ENCODE measurements around the gene NRM. TPM values are rescaled to one million over a fixed set of nuclear protein-coding genes. Genes with fewer than 3 reads are reported as not detected.
A peak's percentile ranks its signal among the peaks of the same experiment; 100 is the strongest.

Gene NRM
- total and polyA plus RNA-seq, 2 of the 13 experiments (the other 11 are each of a cell fraction or from before 2014, with no cell fraction given), result 12.5 to 16.0 TPM

DNA sequence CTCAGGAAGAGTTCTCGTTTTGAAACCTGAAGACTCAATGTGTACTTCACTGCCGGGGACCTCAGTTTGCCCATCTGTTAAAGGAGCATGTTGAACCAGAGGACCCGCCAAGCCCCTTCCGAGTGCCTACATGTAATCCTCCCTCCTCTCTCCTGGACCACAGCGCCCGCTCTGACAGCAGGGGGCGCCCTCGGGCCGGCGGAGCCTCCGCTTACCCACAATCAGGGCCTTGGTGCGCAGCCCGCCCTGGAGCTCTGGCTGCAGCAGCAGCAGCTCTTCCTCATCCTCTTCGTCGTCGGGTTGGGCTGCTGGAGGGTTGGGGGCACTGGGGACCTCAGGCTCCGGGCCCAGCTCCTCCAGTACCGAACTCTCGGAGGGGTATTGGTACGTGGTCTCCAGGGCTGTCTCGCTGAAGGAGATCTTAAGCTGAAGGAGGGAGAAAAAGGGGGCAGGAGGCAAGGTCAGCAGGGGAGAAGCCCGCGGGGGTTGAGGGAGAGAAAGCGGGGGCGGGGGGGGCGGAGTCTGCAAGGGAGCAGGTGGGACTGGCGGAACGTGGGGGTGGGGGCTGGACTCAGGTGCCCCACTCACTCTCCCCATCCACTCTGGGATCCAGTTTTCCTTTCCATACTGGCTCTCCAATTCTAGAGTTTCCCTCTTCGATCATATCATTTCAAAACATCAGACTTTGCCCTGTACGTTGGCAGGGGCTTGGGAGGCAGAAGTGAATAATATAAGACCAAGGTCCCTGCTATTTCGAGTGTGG, 11.6 kb downstream of the NRM start (continued):
- TF ChIP-seq THYN1 (CRISPR knock-in tag; IDR thresholded peaks at IDR 0.05; ENCODE audit: borderline replicate concordance, low read depth) (0 out of 2 replicates have a peak, but pooled peaks have one; percentile 77), KLF16 (CRISPR knock-in tag; IDR thresholded peaks at IDR 0.05) (peak in 1 of 2 experiments; percentile 89; a peak in 1 of 4 replicates), GABPB1 (CRISPR knock-in tag; IDR thresholded peaks at IDR 0.05) (peak; percentile 77), FOXA3 (CRISPR knock-in tag; IDR thresholded peaks at IDR 0.05) (peak; percentile 45; the same call in 1 of the 2 replicates), MIXL1 (CRISPR knock-in tag; IDR thresholded peaks at IDR 0.05) (peak; percentile 91), ZNF674 (CRISPR knock-in tag; IDR thresholded peaks at IDR 0.05; ENCODE audit: low read depth) (no peak), SP4 (CRISPR knock-in tag; IDR thresholded peaks at IDR 0.05) (peak; percentile 65; the same call in 1 of the 2 replicates), XRCC5 (optimal IDR thresholded peaks at IDR 0.05; ENCODE audit: low read length) (peak; percentile 95), TEAD3 (CRISPR knock-in tag; optimal IDR thresholded peaks at IDR 0.05; ENCODE audit: borderline replicate concordance) (peak; percentile 55), ZFP36 (IDR thresholded peaks at IDR 0.05; ENCODE audit: borderline replicate concordance, low read depth, low read length, partially characterized antibody) (peak; percentile 30), ZNF274 (CRISPR knock-in tag; IDR thresholded peaks at IDR 0.05) (0 out of 2 replicates have a peak, but pooled peaks have one; percentile 34)
- TF ChIP-seq, protein P1, sequence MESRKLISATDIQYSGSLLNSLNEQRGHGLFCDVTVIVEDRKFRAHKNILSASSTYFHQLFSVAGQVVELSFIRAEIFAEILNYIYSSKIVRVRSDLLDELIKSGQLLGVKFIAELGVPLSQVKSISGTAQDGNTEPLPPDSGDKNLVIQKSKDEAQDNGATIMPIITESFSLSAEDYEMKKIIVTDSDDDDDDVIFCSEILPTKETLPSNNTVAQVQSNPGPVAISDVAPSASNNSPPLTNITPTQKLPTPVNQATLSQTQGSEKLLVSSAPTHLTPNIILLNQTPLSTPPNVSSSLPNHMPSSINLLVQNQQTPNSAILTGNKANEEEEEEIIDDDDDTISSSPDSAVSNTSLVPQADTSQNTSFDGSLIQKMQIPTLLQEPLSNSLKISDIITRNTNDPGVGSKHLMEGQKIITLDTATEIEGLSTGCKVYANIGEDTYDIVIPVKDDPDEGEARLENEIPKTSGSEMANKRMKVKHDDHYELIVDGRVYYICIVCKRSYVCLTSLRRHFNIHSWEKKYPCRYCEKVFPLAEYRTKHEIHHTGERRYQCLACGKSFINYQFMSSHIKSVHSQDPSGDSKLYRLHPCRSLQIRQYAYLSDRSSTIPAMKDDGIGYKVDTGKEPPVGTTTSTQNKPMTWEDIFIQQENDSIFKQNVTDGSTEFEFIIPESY (CRISPR knock-in tag; IDR thresholded peaks at IDR 0.05), result peak; percentile 96
- TF ChIP-seq, protein P2, sequence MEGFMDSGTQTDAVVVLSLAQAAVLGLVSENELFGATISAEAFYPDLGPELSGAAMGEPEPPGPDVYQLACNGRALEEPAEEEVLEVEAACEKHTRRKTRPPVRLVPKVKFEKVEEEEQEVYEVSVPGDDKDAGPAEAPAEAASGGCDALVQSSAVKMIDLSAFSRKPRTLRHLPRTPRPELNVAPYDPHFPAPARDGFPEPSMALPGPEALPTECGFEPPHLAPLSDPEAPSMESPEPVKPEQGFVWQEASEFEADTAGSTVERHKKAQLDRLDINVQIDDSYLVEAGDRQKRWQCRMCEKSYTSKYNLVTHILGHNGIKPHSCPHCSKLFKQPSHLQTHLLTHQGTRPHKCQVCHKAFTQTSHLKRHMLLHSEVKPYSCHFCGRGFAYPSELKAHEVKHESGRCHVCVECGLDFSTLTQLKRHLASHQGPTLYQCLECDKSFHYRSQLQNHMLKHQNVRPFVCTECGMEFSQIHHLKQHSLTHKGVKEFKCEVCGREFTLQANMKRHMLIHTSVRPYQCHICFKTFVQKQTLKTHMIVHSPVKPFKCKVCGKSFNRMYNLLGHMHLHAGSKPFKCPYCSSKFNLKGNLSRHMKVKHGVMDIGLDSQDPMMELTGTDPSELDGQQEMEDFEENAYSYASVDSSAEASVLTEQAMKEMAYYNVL (CRISPR knock-in tag; IDR thresholded peaks at IDR 0.05; ENCODE audit: borderline replicate concordance), result peak; percentile 81
- TF ChIP-seq, protein P3, sequence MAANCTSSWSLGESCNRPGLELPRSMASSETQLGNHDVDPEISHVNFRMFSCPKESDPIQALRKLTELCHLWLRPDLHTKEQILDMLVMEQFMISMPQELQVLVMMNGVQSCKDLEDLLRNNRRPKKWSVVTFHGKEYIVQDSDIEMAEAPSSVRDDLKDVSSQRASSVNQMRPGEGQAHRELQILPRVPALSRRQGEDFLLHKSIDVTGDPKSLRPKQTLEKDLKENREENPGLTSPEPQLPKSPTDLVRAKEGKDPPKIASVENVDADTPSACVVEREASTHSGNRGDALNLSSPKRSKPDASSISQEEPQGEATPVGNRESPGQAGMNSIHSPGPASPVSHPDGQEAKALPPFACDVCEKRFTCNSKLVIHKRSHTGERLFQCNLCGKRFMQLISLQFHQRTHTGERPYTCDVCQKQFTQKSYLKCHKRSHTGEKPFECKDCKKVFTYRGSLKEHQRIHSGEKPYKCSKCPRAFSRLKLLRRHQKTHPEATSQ (CRISPR knock-in tag; IDR thresholded peaks at IDR 0.05; ENCODE audit: borderline replicate concordance), result peak; percentile 71; the same call in 1 of the 2 replicates
- TF ChIP-seq, protein P4, sequence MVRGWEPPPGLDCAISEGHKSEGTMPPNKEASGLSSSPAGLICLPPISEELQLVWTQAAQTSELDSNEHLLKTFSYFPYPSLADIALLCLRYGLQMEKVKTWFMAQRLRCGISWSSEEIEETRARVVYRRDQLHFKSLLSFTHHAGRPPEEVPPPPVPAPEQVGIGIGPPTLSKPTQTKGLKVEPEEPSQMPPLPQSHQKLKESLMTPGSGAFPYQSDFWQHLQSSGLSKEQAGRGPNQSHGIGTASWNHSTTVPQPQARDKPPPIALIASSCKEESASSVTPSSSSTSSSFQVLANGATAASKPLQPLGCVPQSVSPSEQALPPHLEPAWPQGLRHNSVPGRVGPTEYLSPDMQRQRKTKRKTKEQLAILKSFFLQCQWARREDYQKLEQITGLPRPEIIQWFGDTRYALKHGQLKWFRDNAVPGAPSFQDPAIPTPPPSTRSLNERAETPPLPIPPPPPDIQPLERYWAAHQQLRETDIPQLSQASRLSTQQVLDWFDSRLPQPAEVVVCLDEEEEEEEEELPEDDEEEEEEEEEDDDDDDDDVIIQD (CRISPR knock-in tag; IDR thresholded peaks at IDR 0.05; ENCODE audit: low read depth), result 0 out of 2 replicates have a peak, but pooled peaks have one; percentile 43
- TF ChIP-seq, protein P5, sequence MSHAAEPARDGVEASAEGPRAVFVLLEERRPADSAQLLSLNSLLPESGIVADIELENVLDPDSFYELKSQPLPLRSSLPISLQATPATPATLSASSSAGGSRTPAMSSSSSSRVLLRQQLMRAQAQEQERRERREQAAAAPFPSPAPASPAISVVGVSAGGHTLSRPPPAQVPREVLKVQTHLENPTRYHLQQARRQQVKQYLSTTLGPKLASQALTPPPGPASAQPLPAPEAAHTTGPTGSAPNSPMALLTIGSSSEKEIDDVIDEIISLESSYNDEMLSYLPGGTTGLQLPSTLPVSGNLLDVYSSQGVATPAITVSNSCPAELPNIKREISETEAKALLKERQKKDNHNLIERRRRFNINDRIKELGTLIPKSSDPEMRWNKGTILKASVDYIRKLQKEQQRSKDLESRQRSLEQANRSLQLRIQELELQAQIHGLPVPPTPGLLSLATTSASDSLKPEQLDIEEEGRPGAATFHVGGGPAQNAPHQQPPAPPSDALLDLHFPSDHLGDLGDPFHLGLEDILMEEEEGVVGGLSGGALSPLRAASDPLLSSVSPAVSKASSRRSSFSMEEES (CRISPR knock-in tag; IDR thresholded peaks at IDR 0.05), result peak; percentile 39; the same call in 1 of the 2 replicates
- TF ChIP-seq, protein P6, sequence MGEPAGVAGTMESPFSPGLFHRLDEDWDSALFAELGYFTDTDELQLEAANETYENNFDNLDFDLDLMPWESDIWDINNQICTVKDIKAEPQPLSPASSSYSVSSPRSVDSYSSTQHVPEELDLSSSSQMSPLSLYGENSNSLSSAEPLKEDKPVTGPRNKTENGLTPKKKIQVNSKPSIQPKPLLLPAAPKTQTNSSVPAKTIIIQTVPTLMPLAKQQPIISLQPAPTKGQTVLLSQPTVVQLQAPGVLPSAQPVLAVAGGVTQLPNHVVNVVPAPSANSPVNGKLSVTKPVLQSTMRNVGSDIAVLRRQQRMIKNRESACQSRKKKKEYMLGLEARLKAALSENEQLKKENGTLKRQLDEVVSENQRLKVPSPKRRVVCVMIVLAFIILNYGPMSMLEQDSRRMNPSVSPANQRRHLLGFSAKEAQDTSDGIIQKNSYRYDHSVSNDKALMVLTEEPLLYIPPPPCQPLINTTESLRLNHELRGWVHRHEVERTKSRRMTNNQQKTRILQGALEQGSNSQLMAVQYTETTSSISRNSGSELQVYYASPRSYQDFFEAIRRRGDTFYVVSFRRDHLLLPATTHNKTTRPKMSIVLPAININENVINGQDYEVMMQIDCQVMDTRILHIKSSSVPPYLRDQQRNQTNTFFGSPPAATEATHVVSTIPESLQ (CRISPR knock-in tag; conservative IDR thresholded peaks at IDR 0.05), result 0 out of 2 replicates have a peak, but pooled peaks have one; percentile 59

Measured in HepG2 (cell line).